Heart left ventricle (tissue), 13 donors: ENCODE data around the gene SUPT3H.

Experiments used
- POLR2A ChIP-seq, 2 donors: fragments of 450-650 bp; IDR thresholded peaks; one replicate each; pipeline ENCODE4 v1.6.1; 2017; ENCODE audit warnings: antibody characterized with exemption in 2 of 2, mild to moderate bottlenecking in 2 of 2, moderate library complexity in 2 of 2
- TF ChIP-seq, protein P1 (sequence below), 12 donors: fragments of 200-600 bp; sonication (generic) in 4 of 12; IDR thresholded peaks; one replicate each; pipeline versions ENCODE4 v1.5.0 to v1.8.0; 2018 to 2022; ENCODE audit warnings: antibody characterized with exemption in 12 of 12, mild to moderate bottlenecking in 5 of 12
- donor health status: ischemic (EF 13 %, LVEDD 7.1; RV severe dilation, severe dysfunction).
- donor health status: DM: no; HTN: yes; CAD: no.
- donor health status: DM: no; HTN: no; CAD: no.
- donor health status: ischemic (EF 25% LVEDD 6.9; RV normal size, moderate dysfunction).
- donor health status: ischemic (EF 25% LVEDD 5.7; RV mildly dilated, moderate dysfunction).
- donor health status: ischemic (EF 35%, LVEDD 5.7; RV mildly dilated, moderate dysfunction).
- donor health status: nonischemic (EF 11% LVEDD 7.7; RV severe dilation, severe dysfunction).
- donor health status: DM: yes; HTN: yes; CAD: no.
- donor health status: PGD.
- donor health status: ischemic (EF 29% LVEDD 5.4; RV normal size, mild dysfunction).
- donor health status: nonischemic (EF 23%, LVEDD 6.1; RV moderate dilation, normal function).

GRCh38 chr6:44906761-44907160, 471.0 kb downstream of the SUPT3H start:
- TF ChIP-seq, protein P1, sequence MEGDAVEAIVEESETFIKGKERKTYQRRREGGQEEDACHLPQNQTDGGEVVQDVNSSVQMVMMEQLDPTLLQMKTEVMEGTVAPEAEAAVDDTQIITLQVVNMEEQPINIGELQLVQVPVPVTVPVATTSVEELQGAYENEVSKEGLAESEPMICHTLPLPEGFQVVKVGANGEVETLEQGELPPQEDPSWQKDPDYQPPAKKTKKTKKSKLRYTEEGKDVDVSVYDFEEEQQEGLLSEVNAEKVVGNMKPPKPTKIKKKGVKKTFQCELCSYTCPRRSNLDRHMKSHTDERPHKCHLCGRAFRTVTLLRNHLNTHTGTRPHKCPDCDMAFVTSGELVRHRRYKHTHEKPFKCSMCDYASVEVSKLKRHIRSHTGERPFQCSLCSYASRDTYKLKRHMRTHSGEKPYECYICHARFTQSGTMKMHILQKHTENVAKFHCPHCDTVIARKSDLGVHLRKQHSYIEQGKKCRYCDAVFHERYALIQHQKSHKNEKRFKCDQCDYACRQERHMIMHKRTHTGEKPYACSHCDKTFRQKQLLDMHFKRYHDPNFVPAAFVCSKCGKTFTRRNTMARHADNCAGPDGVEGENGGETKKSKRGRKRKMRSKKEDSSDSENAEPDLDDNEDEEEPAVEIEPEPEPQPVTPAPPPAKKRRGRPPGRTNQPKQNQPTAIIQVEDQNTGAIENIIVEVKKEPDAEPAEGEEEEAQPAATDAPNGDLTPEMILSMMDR (IDR thresholded peaks at IDR 0.05), result no peak
- TF ChIP-seq POLR2A (IDR thresholded peaks at IDR 0.05), result no peak
